Right lobe of liver (tissue), 6 donors: ENCODE measurements around the gene FGR. TPM values are rescaled to one million over a fixed set of nuclear protein-coding genes. Genes with fewer than 3 reads are reported as not detected.

Source experiments
- ATAC-seq, 4 donors: fragments of 200-7000 bp; cut with Tn5 transposase; one replicate each; pipeline ENCODE4 v1.9.1; 2020; ENCODE audit warnings: mild to moderate bottlenecking in 4 of 4, moderate library complexity in 4 of 4
- DNase-seq, 3 donors: peaks; one replicate each; pipeline ENCODE4 v3.0.0-alpha.2; 2020
- H3K27ac ChIP-seq, 3 donors: fragments of 200-600 bp; one replicate each; pipeline ENCODE4 v1.8.0; 2022
- H3K27me3 ChIP-seq, 2 donors: fragments of 200-600 bp; one replicate each; pipeline ENCODE4 v1.8.0; 2022
- H3K36me3 ChIP-seq, 4 donors: fragments of 200-600 bp; sonication (generic) in 1 of 4; one replicate each; pipeline versions ENCODE4 v1.5.1 to v1.8.0; 2017 to 2022; ENCODE audit warnings: control low read depth in 1 of 4
- H3K4me1 ChIP-seq, 4 donors: fragments of 200-600 bp; sonication (generic) in 1 of 4; one replicate each; pipeline versions ENCODE4 v1.5.1 to v1.8.0; 2017 to 2022; ENCODE audit warnings: control low read depth in 1 of 4
- H3K4me3 ChIP-seq, 3 donors: fragments of 200-600 bp; one replicate each; pipeline ENCODE4 v1.8.0; 2022
- H3K9me3 ChIP-seq, 4 donors: fragments of 200-600 bp; sonication (generic) in 1 of 4; one replicate each; pipeline versions ENCODE4 v1.5.1 to v1.8.0; 2017 to 2022; ENCODE audit warnings: control low read depth in 1 of 4
- CTCF ChIP-seq, 4 donors: fragments of 200-600 bp in 3 of 4; fragments of 450-650 bp in 1 of 4; IDR thresholded peaks; one replicate each; pipeline versions ENCODE4 v1.5.1 to v1.8.0; 2016 to 2022; ENCODE audit warnings: antibody characterized with exemption in 4 of 4, mild to moderate bottlenecking in 2 of 4
- POLR2A ChIP-seq: fragments of 450-650 bp; IDR thresholded peaks from one replicate; pipeline ENCODE4 v1.6.1; 2017; ENCODE audit warnings: antibody characterized with exemption, mild to moderate bottlenecking
- WGBS: methylation state at CpG from one replicate; pipeline ENCODE4 v1.1.6; 2018; ENCODE audit warnings: low coverage, low lambda C conversion rate; ENCODE audit not compliant: insufficient coverage; ENCODE audit errors: missing lambda C conversion rate; 5-methylcytosine and 5-hydroxymethylcytosine counted together
- intact Hi-C, 2 donors: fragments of 100-400 bp; cut with DNase I; formaldehyde crosslinking; loops; one replicate each; pipeline versions ENCODE4 v1.11.2 to v1.14.1; 2022
- total RNA-seq, 6 experiments: library from RNA; depleted of rRNA in 2 of 6; stranded (reverse); fragments of >200 nt in 2 of 6; fragmentation: NEBNext Ultra II Directional in 3 of 6; extraction: Animal tissue kit (Norgen Biotek cat#: 25700) in 3 of 6; gene quantifications; one replicate each; pipeline versions ENCODE4 v1.1.0 to v1.2.4, GENCODE V29; 2016 to 2023
- donor health status: DM: no; HTN: yes; CAD: no.
- donor health status: DM: no; HTN: no; CAD: no.
- donor health status: DM: no; HTN: no; CAD: no.
- donor health status: DM: no; HTN: yes; CAD: no.
- donor health status: DM: no; HTN: yes; CAD: no.

The FGR gene
- total RNA-seq, 6 experiments from 2014 or later, result 2.5 to 10.0 (median 6.3) TPM

GRCh38 chr1:27572679-27573426, 62.1 kb downstream of the FGR start:
- DNase-seq (no peak), ATAC-seq (no peak)
- Histone ChIP-seq H3K9me3 (no peaks in the 10 kb centered on the region), H3K36me3 (no peaks in the 10 kb centered on the region), H3K27me3 (no peaks in the 10 kb centered on the region), H3K4me1 (peaks cover 0 to 56% (median 20%) of the 10 kb centered on the region in 4 donors), H3K4me3 (no peak overlapping the region), H3K27ac (peak overlapping the region in 1 of 3 donors; percentile 40)
- 74% methylated on average over 11 of the region's 14 CpGs for WGBS
- intact Hi-C loops, result no loop called here
- no peak for TF ChIP-seq CTCF (IDR thresholded peaks at IDR 0.05)
- no peak for TF ChIP-seq POLR2A

- Histone ChIP-seq H3K4me3 (no peak overlapping the region), H3K27me3 (no peaks in the 10 kb centered on the region), H3K36me3 (no peaks in the 10 kb centered on the region), H3K9me3 (no peaks in the 10 kb centered on the region), H3K4me1 (peaks cover 0 to 60% (median 24%) of the 10 kb centered on the region in 4 donors), H3K27ac (peak overlapping the region in 1 of 3 donors; percentile 40)
- 14% methylated on average over 5 of the region's 9 CpGs for WGBS
- DNase-seq, result no peak
- ATAC-seq, result no peak
- TF ChIP-seq POLR2A (no peak), CTCF (IDR thresholded peaks at IDR 0.05) (no peak)
- intact Hi-C loops, result no loop called here
Measured at GRCh38 chr1:27572019-27572678, 62.8 kb downstream of the FGR start.

- no peaks in the 10 kb centered on the region for H3K27me3 ChIP-seq
- H3K4me3 ChIP-seq, result no peak overlapping the region
- DNase-seq, result no peak
- H3K9me3 ChIP-seq, result no peaks in the 10 kb centered on the region
- ATAC-seq, result no peak
- peaks cover 0 to 58% (median 23%) of the 10 kb centered on the region in 4 donors for H3K4me1 ChIP-seq
- no peaks in the 10 kb centered on the region for H3K36me3 ChIP-seq
- H3K27ac ChIP-seq, result no peak overlapping the region
- intact Hi-C loops, result no loop called here
- no peak for TF ChIP-seq CTCF (IDR thresholded peaks at IDR 0.05)
- no peak for TF ChIP-seq POLR2A
- WGBS, result 19% methylated on average over 4 of the region's 18 CpGs
Measured at GRCh38 chr1:27571439-27572018, 63.5 kb downstream of the FGR start.

- Histone ChIP-seq H3K27me3 (no peaks in the 10 kb centered on the region), H3K9me3 (no peaks in the 10 kb centered on the region), H3K36me3 (no peaks in the 10 kb centered on the region), H3K4me1 (peaks cover 0 to 51% (median 19%) of the 10 kb centered on the region in 4 donors), H3K27ac (no peak overlapping the region), H3K4me3 (no peak overlapping the region)
- DNase-seq (no peak), ATAC-seq (no peak)
- TF ChIP-seq POLR2A, result no peak
- no peak for TF ChIP-seq CTCF (IDR thresholded peaks at IDR 0.05)
- intact Hi-C loops, result no loop called here
- WGBS, result 80% methylated on average over 1 of the region's 3 CpGs
Measured at GRCh38 chr1:27570784-27571183, 64.2 kb downstream of the FGR start.
